H1 (cell line): ENCODE data around the gene RAB11FIP5.

Experiments used
- POLR2A ChIP-seq, 2 experiments: IDR thresholded peaks; 1 replicate in 1 of 2; 2 replicates in 1 of 2; pipeline ENCODE4 v1.6.1; 2011; ENCODE audit warnings: low read depth in 2 of 2, low read length in 2 of 2, mild to moderate bottlenecking in 2 of 2; ENCODE audit errors: control extremely low read depth in 1 of 2
- POLR2AphosphoS5 ChIP-seq: IDR thresholded peaks from 2 replicates; pipeline ENCODE4 v1.6.1; 2011; ENCODE audit warnings: low read depth, low read length
- ZNF274 ChIP-seq: IDR thresholded peaks from 2 replicates; pipeline ENCODE4 v1.7.0; 2012; ENCODE audit warnings: low read length, borderline replicate concordance; ENCODE audit errors: extremely low read depth
- TF ChIP-seq, protein P1 (sequence below): IDR thresholded peaks from 2 replicates; pipeline ENCODE4 v1.6.1; 2012; ENCODE audit warnings: low read length, inconsistent platforms

DNA sequence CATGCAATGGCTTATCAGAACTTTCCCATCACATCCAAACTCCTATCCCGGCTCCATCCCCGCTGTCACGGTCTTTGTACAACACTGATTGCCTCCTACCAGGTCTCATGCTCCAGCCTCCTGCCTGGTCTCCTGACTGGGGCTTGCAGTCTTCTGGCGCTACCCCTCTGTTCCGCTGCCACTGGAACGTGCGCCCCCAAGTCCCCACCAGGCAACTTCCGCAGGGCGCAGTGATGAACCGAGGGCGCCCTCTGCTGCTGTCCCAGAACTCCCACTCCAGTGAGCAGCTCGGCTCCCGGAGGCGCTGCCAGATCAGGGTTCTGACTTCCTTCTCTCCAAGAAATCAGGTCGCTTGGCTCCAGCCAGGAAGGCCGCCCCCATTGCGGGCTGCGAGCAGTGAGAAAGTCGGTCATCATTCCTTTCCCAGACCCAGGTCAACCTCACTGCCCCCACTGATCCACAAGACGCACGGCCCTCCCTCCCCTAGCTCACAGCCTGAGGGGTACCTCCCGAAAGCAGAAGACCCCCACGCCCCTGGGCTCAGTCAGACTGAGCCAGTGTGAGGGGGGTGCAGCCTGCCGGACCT lies 43.9 kb upstream of the RAB11FIP5 start:
- TF ChIP-seq, protein P1, sequence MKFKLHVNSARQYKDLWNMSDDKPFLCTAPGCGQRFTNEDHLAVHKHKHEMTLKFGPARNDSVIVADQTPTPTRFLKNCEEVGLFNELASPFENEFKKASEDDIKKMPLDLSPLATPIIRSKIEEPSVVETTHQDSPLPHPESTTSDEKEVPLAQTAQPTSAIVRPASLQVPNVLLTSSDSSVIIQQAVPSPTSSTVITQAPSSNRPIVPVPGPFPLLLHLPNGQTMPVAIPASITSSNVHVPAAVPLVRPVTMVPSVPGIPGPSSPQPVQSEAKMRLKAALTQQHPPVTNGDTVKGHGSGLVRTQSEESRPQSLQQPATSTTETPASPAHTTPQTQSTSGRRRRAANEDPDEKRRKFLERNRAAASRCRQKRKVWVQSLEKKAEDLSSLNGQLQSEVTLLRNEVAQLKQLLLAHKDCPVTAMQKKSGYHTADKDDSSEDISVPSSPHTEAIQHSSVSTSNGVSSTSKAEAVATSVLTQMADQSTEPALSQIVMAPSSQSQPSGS, result no peak
- TF ChIP-seq POLR2A (IDR thresholded peaks at IDR 0.05; ENCODE audit: control extremely low read depth in 1 of 2, low read depth in 2 of 2, low read length in 2 of 2) (no peak), POLR2AphosphoS5 (no peak), ZNF274 (no peak)
